SK-N-SH treated with all-trans-retinoic acid at 6 μM for 48 hours (cell line): ENCODE results near the gene BNC2.
"Not testable (repeated sequence)": the region's sequence is repeated elsewhere in the genome, so short reads cannot be mapped to it uniquely, and the experiment has no call there.

Experiments used
- ATAC-seq: fragments of 200-7000 bp; cut with Tn5 transposase; 3 replicates; pipeline ENCODE4 v1.9.1; 2020; ENCODE audit warnings: mild to moderate bottlenecking, moderate library complexity
- ARNTL ChIP-seq: fragments of 450-650 bp; formaldehyde crosslinking; IDR thresholded peaks from 2 replicates; pipeline ENCODE4 v1.5.0; 2020; ENCODE audit warnings: low read depth, mild to moderate bottlenecking, moderate library complexity, borderline replicate concordance
- BACH2 ChIP-seq: fragments of 250-450 bp; sonication (Bioruptor Pico); IDR thresholded peaks from 2 replicates; pipeline ENCODE4 v1.9.0; 2021; ENCODE audit warnings: mild to moderate bottlenecking, borderline replicate concordance
- CSDC2 ChIP-seq: fragments of 250-450 bp; sonication (Bioruptor Pico); IDR thresholded peaks from 2 replicates; pipeline ENCODE4 v1.5.0; 2020; ENCODE audit warnings: mild to moderate bottlenecking, moderate library complexity
- ESRRG ChIP-seq: fragments of 250-450 bp; sonication (Bioruptor Pico); IDR thresholded peaks from 2 replicates; pipeline ENCODE4 v1.6.1; 2021; ENCODE audit warnings: mild to moderate bottlenecking
- GLIS3 ChIP-seq: fragments of 250-450 bp; sonication (Bioruptor Pico); IDR thresholded peaks from 2 replicates; pipeline ENCODE4 v1.5.0; 2020; ENCODE audit warnings: mild to moderate bottlenecking, moderate library complexity
- ISL1 ChIP-seq: fragments of 250-450 bp; sonication (Bioruptor Pico); IDR thresholded peaks from 2 replicates; pipeline ENCODE4 v2.1.2; 2022; ENCODE audit warnings: mild to moderate bottlenecking, moderate library complexity
- OSR1 ChIP-seq: fragments of 250-450 bp; sonication (Bioruptor Pico); IDR thresholded peaks from 2 replicates; pipeline ENCODE4 v1.8.0; 2022; ENCODE audit warnings: moderate library complexity, mild to moderate bottlenecking, inconsistent platforms
- PPARA ChIP-seq: fragments of 250-450 bp; sonication (Bioruptor Pico); IDR thresholded peaks from 2 replicates; pipeline ENCODE4 v1.5.0; 2020; ENCODE audit warnings: mild to moderate bottlenecking, borderline replicate concordance
- RARB ChIP-seq: fragments of 250-450 bp; sonication (Bioruptor Pico); IDR thresholded peaks from 2 replicates; pipeline ENCODE4 v1.8.0; 2021; ENCODE audit warnings: mild to moderate bottlenecking, moderate library complexity
- SNAI2 ChIP-seq: fragments of 250-450 bp; sonication (Bioruptor Pico); IDR thresholded peaks from 2 replicates; pipeline ENCODE4 v1.5.0; 2020; ENCODE audit warnings: mild to moderate bottlenecking, moderate library complexity
- TCF4 ChIP-seq: fragments of 250-450 bp; sonication (Bioruptor Pico); IDR thresholded peaks from 2 replicates; pipeline ENCODE4 v1.8.0; 2021; ENCODE audit warnings: mild to moderate bottlenecking, moderate library complexity, borderline replicate concordance
- TOX ChIP-seq: fragments of 250-450 bp; sonication (Bioruptor Pico); IDR thresholded peaks from 2 replicates; pipeline ENCODE4 v1.8.0; 2021; ENCODE audit warnings: mild to moderate bottlenecking, moderate library complexity, borderline replicate concordance
- ZC3H10 ChIP-seq: fragments of 250-450 bp; sonication (Bioruptor Pico); IDR thresholded peaks from 2 replicates; pipeline ENCODE4 v1.5.1; 2021; ENCODE audit warnings: mild to moderate bottlenecking, moderate library complexity
- ZFP3 ChIP-seq: fragments of 250-450 bp; sonication (Bioruptor Pico); IDR thresholded peaks from 2 replicates; pipeline ENCODE4 v1.5.0; 2020; ENCODE audit warnings: mild to moderate bottlenecking, moderate library complexity
- ZFP30 ChIP-seq: fragments of 450-650 bp; formaldehyde crosslinking; IDR thresholded peaks from 2 replicates; pipeline ENCODE4 v1.5.0; 2022; ENCODE audit warnings: mild to moderate bottlenecking, moderate library complexity
- ZNF565 ChIP-seq: fragments of 450-650 bp; formaldehyde crosslinking; conservative IDR thresholded peaks from 2 replicates; pipeline ENCODE4 v1.5.0; 2020; ENCODE audit warnings: low read depth, mild to moderate bottlenecking, moderate library complexity
- ZNF70 ChIP-seq: fragments of 450-650 bp; formaldehyde crosslinking; IDR thresholded peaks from 2 replicates; pipeline ENCODE4 v1.5.0; 2020; ENCODE audit warnings: mild to moderate bottlenecking, moderate library complexity
- ZNF8 ChIP-seq: fragments of 450-650 bp; formaldehyde crosslinking; IDR thresholded peaks from 2 replicates; pipeline ENCODE4 v1.5.0; 2020; ENCODE audit warnings: mild to moderate bottlenecking, moderate library complexity
- TF ChIP-seq, protein P1 (sequence below): fragments of 250-450 bp; sonication (Bioruptor Pico); IDR thresholded peaks from 2 replicates; pipeline ENCODE4 v1.5.1; 2021; ENCODE audit warnings: mild to moderate bottlenecking, moderate library complexity
- TF ChIP-seq, protein P2 (sequence below): fragments of 250-450 bp; sonication (Bioruptor Pico); IDR thresholded peaks from 2 replicates; pipeline ENCODE4 v1.8.0; 2020; ENCODE audit warnings: mild to moderate bottlenecking, moderate library complexity, borderline replicate concordance
- TF ChIP-seq, protein P3 (sequence below): fragments of 250-450 bp; sonication (Bioruptor Pico); IDR thresholded peaks from 2 replicates; pipeline ENCODE4 v1.8.0; 2021; ENCODE audit warnings: low read depth, mild to moderate bottlenecking, moderate library complexity, borderline replicate concordance
- TF ChIP-seq, protein P4 (sequence below): fragments of 250-450 bp; sonication (Bioruptor Pico); IDR thresholded peaks from 2 replicates; pipeline ENCODE4 v1.5.1; 2020; ENCODE audit warnings: low read depth, mild to moderate bottlenecking, moderate library complexity
- TF ChIP-seq, protein P5 (sequence below): fragments of 250-450 bp; sonication (Bioruptor Pico); IDR thresholded peaks from 2 replicates; pipeline ENCODE4 v1.5.0; 2020; ENCODE audit warnings: mild to moderate bottlenecking, moderate library complexity

BNC2 gene

GRCh38 chr9:16482764-16483163 is 387.7 kb downstream of the BNC2 start:
- peak; percentile 15; the same call in 1 of the 3 replicates for ATAC-seq
- TF ChIP-seq ZNF8 (CRISPR knock-in tag): no peak
- TF ChIP-seq ARNTL: no peak
- no peak for TF ChIP-seq ISL1 (CRISPR knock-in tag)
- no peak for TF ChIP-seq ZC3H10 (CRISPR knock-in tag)
- TF ChIP-seq ZNF70 (CRISPR knock-in tag): no peak

- not testable (repeated sequence) for ATAC-seq
Measured at GRCh38 chr9:16480584-16480983, 389.9 kb downstream of the BNC2 start.

GRCh38 chr9:16475996-16476395 is 394.5 kb downstream of the BNC2 start:
- ATAC-seq: no peak; the same call in 2 of the 3 replicates
- TF ChIP-seq ZFP3 (CRISPR knock-in tag): no peak

- peak; percentile 91 for TF ChIP-seq ISL1 (CRISPR knock-in tag)
- TF ChIP-seq TCF4: no peak
- peak; percentile 89 for ATAC-seq
Measured at GRCh38 chr9:16475257-16475656, 395.2 kb downstream of the BNC2 start.

DNA sequence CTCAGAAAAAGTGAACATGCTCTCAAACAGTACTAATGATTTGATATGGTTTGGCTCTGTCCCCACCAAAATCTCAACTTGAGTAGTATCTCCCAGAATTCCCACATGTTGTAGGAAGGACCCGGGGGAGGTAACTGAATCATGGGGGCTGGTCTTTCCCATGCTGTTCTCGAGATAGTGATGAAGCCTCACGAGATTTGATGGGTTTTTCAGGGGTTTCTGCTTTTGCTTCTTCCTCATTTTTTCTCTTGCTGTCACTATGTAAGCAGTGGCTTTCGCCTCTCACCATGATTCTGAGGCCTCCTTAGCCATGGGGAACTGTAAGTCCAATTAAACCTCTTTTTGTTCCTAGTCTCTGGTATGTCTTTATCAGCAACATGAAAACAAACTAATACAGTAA is 401.3 kb downstream of the BNC2 start:
- TF ChIP-seq ZFP3 (CRISPR knock-in tag) (no peak), ARNTL (no peak), PPARA (CRISPR knock-in tag) (no peak), OSR1 (CRISPR knock-in tag) (no peak), BACH2 (CRISPR knock-in tag) (no peak), CSDC2 (CRISPR knock-in tag) (no peak), TCF4 (no peak), ESRRG (CRISPR knock-in tag) (no peak), ZC3H10 (CRISPR knock-in tag) (no peak), ZNF565 (CRISPR knock-in tag) (no peak), ZFP30 (CRISPR knock-in tag) (no peak), TOX (CRISPR knock-in tag) (no peak), SNAI2 (no peak), ISL1 (CRISPR knock-in tag) (no peak), GLIS3 (CRISPR knock-in tag) (no peak), RARB (CRISPR knock-in tag) (no peak)
- TF ChIP-seq, protein P1, sequence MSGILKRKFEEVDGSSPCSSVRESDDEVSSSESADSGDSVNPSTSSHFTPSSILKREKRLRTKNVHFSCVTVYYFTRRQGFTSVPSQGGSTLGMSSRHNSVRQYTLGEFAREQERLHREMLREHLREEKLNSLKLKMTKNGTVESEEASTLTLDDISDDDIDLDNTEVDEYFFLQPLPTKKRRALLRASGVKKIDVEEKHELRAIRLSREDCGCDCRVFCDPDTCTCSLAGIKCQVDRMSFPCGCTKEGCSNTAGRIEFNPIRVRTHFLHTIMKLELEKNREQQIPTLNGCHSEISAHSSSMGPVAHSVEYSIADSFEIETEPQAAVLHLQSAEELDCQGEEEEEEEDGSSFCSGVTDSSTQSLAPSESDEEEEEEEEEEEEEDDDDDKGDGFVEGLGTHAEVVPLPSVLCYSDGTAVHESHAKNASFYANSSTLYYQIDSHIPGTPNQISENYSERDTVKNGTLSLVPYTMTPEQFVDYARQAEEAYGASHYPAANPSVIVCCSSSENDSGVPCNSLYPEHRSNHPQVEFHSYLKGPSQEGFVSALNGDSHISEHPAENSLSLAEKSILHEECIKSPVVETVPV (CRISPR knock-in tag): no peak
- TF ChIP-seq, protein P2, sequence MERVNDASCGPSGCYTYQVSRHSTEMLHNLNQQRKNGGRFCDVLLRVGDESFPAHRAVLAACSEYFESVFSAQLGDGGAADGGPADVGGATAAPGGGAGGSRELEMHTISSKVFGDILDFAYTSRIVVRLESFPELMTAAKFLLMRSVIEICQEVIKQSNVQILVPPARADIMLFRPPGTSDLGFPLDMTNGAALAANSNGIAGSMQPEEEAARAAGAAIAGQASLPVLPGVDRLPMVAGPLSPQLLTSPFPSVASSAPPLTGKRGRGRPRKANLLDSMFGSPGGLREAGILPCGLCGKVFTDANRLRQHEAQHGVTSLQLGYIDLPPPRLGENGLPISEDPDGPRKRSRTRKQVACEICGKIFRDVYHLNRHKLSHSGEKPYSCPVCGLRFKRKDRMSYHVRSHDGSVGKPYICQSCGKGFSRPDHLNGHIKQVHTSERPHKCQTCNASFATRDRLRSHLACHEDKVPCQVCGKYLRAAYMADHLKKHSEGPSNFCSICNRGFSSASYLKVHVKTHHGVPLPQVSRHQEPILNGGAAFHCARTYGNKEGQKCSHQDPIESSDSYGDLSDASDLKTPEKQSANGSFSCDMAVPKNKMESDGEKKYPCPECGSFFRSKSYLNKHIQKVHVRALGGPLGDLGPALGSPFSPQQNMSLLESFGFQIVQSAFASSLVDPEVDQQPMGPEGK (CRISPR knock-in tag): no peak
- TF ChIP-seq, protein P3, sequence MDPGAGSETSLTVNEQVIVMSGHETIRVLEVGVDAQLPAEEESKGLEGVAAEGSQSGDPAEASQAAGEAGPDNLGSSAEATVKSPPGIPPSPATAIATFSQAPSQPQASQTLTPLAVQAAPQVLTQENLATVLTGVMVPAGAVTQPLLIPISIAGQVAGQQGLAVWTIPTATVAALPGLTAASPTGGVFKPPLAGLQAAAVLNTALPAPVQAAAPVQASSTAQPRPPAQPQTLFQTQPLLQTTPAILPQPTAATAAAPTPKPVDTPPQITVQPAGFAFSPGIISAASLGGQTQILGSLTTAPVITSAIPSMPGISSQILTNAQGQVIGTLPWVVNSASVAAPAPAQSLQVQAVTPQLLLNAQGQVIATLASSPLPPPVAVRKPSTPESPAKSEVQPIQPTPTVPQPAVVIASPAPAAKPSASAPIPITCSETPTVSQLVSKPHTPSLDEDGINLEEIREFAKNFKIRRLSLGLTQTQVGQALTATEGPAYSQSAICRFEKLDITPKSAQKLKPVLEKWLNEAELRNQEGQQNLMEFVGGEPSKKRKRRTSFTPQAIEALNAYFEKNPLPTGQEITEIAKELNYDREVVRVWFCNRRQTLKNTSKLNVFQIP (CRISPR knock-in tag): no peak
- TF ChIP-seq, protein P4, sequence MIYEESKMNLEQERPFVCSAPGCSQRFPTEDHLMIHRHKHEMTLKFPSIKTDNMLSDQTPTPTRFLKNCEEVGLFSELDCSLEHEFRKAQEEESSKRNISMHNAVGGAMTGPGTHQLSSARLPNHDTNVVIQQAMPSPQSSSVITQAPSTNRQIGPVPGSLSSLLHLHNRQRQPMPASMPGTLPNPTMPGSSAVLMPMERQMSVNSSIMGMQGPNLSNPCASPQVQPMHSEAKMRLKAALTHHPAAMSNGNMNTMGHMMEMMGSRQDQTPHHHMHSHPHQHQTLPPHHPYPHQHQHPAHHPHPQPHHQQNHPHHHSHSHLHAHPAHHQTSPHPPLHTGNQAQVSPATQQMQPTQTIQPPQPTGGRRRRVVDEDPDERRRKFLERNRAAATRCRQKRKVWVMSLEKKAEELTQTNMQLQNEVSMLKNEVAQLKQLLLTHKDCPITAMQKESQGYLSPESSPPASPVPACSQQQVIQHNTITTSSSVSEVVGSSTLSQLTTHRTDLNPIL (CRISPR knock-in tag): no peak
- no peak for ATAC-seq

DNA sequence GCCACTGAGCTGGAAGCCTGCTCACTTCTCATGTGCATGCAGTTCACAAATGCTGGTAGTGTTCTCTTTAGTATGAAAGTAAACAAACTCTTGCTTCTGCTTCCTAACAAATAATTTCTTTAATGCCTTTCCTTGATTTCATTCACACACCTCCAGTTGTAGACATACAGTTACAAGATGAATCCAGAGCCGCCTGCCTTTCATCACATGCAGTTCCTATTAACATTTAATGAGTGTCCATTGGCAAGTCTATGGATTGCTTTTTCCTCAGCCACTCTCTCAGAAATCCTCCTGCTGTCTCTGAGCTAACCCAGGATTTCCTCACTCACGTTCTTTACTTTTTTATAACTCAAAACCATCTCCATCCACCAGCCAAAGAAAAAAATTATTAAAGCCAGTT is 408.6 kb downstream of the BNC2 start:
- TF ChIP-seq, protein P5, sequence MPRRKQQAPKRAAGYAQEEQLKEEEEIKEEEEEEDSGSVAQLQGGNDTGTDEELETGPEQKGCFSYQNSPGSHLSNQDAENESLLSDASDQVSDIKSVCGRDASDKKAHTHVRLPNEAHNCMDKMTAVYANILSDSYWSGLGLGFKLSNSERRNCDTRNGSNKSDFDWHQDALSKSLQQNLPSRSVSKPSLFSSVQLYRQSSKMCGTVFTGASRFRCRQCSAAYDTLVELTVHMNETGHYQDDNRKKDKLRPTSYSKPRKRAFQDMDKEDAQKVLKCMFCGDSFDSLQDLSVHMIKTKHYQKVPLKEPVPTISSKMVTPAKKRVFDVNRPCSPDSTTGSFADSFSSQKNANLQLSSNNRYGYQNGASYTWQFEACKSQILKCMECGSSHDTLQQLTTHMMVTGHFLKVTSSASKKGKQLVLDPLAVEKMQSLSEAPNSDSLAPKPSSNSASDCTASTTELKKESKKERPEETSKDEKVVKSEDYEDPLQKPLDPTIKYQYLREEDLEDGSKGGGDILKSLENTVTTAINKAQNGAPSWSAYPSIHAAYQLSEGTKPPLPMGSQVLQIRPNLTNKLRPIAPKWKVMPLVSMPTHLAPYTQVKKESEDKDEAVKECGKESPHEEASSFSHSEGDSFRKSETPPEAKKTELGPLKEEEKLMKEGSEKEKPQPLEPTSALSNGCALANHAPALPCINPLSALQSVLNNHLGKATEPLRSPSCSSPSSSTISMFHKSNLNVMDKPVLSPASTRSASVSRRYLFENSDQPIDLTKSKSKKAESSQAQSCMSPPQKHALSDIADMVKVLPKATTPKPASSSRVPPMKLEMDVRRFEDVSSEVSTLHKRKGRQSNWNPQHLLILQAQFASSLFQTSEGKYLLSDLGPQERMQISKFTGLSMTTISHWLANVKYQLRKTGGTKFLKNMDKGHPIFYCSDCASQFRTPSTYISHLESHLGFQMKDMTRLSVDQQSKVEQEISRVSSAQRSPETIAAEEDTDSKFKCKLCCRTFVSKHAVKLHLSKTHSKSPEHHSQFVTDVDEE (CRISPR knock-in tag): no peak
- no peak for ATAC-seq
